Activated naive CD4-positive, alpha-beta T cell treated with anti-CD3 and anti-CD28 coated beads, Interleukin-2, amount 50 U/mL, for 72 hours (primary cell): ENCODE data around the gene CTSC. TPM values are rescaled to one million over a fixed set of nuclear protein-coding genes. Genes with fewer than 3 reads are reported as not detected.

ENCODE experiments used
- ATAC-seq, 2 donors: fragments of 150-1000 bp; cut with Tn5 transposase; 2 replicates each; pipeline ENCODE4 v1.10.0; 2021; ENCODE audit warnings: mild to moderate bottlenecking in 2 of 2, moderate library complexity in 2 of 2
- DNase-seq, 2 donors: peaks; one replicate each; pipeline ENCODE4 v3.0.0; 2021 to 2022; ENCODE audit warnings: low spot score in 2 of 2
- H3K27ac Mint-ChIP-seq, 2 donors: one replicate each; pipeline ENCODE4 v1.8.0; 2022; ENCODE audit warnings: mild to moderate bottlenecking in 2 of 2, mixed read lengths in 2 of 2
- H3K36me3 Mint-ChIP-seq, 2 donors: one replicate each; pipeline ENCODE4 v1.8.0; 2022; ENCODE audit warnings: mixed read lengths in 2 of 2
- H3K9me3 Mint-ChIP-seq, 2 donors: one replicate each; pipeline ENCODE4 v1.8.0; 2022; ENCODE audit warnings: mixed read lengths in 2 of 2
- total RNA-seq, 2 donors: library from RNA; stranded (reverse); gene quantifications; one replicate each; pipeline ENCODE4 v1.2.3, GENCODE V29; 2022

The CTSC gene
- total RNA-seq, 2 donors from 2014 or later: 46.1 to 48.1 TPM

DNA sequence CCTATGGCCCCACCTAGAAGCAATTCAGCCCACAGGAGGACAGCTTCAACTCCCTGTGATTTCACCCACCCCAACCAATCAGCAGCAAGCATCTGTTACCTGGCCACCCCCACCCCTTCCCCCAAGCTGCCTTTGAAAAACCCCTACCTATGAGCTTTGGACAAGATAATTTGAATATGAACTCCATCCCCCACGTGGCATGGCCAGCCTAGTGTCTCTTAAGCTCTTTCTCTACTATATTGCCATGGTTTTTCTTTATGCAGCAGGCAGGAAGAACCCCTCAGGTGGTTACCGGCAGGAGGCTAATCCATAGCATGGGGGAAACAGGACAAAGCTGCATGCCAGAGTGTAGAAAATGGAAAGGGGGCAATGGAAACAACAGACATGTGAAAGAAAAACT is 29.0 kb downstream of the CTSC start:
- Mint-ChIP-seq H3K9me3 (peaks cover 0 to 5% of the 10 kb centered on the region in 2 donors), H3K36me3 (peaks cover 30 to 41% of the 10 kb centered on the region in 2 donors), H3K27ac (peak overlapping the region in 1 of 2 donors; percentile 30)
- DNase-seq (no peak), ATAC-seq (no peak)

DNA sequence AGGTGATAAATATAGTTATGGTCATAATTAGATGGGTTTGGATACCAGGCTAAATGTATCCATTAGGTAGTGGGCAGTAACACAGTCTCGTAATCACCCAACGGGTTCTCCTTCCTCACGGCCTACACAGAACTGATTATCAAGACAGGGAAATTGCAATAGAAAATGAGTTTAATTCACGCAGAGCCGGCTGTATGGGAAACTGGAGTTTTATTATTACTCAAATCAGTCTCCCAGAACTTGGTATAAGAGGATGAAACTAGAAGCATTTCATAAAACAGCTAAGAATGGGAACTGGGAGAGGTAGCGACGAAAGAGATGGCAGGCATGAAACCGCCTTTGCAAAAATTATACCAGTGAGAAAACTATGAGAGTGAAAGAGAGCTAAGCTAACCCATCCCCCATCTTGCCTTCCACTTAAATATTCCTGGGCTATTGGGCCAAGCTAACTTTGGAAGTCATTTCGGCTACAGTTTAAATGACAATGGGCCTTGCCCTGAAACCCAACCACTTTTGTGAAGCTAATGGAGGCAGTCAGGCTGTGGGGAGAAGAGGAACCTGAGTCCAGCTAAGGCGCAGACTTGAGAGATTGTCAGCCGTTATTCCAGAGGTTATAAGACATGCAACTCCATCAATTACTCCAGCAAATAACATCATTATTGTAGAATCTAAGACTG is 29.6 kb downstream of the CTSC start:
- Mint-ChIP-seq H3K36me3 (peaks cover 37 to 43% of the 10 kb centered on the region in 2 donors), H3K9me3 (peaks cover 0 to 5% of the 10 kb centered on the region in 2 donors), H3K27ac (no peak overlapping the region)
- no peak for DNase-seq
- ATAC-seq: no peak

DNA sequence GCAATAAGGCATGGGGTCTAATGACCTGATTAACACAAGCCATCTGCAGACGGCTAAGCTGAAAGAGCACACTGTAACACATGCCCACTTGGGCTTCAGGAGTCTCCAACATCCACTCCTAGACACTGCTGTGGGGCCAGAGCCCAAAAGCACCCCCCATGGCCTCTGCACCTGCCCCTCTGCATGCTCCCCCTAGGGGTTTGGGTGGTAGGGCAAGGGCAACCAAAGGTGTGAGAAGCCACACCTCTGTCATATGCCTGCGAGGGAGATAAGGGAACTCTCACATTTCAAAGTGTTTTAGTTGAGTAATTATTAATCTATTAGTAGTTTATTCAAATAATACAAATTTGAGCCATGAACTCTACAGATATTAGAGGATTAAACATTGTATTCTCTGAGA is 30.8 kb downstream of the CTSC start:
- H3K27ac Mint-ChIP-seq: no peak overlapping the region
- ATAC-seq: no peak
- DNase-seq: no peak
- peaks cover 37 to 43% of the 10 kb centered on the region in 2 donors for H3K36me3 Mint-ChIP-seq
- peaks cover 0 to 5% of the 10 kb centered on the region in 2 donors for H3K9me3 Mint-ChIP-seq

DNA sequence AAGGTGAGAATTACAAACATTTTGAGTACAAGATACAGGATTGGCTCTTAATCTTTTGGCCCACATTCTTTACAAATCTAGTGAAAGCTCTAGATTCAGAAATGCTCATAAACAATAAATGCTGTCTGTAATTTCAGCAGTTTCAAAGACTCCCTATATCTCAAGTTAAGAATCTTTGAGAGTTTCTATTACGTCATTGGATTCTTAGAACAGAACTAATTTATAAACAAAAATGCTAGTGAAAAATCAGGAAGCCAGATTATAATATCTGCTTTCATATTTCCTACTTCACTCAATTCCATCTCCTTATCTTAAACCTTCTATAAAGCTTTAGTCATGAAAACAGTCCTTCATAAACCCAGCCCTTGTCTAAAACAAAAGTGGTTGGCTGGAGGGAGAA is 32.1 kb downstream of the CTSC start:
- no peak for ATAC-seq
- no peak for DNase-seq
- Mint-ChIP-seq H3K9me3 (peaks cover 0 to 5% of the 10 kb centered on the region in 2 donors), H3K27ac (no peak overlapping the region), H3K36me3 (peaks cover 41 to 55% of the 10 kb centered on the region in 2 donors)

DNA sequence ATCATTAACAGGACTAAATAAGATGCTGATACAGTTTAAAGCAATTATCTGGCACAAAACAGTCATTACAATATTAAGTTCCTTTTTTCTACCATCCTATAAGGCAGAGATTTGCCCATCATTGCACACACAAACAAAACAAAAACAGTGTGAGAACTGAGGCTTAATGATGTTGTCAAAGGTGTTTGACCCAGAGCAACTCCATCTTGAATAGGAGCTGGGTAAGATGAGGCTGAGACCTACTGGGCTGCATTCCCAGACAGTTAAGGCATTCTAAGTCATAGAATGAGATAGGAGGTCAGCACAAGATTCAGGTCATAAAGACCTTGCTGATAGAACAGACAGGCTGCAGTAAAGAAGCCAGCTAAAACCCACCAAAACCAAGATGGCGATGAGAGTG is 33.2 kb downstream of the CTSC start:
- H3K27ac Mint-ChIP-seq: no peak overlapping the region
- DNase-seq: no peak
- no peak for ATAC-seq
- peaks cover 41 to 57% of the 10 kb centered on the region in 2 donors for H3K36me3 Mint-ChIP-seq
- peaks cover 0 to 5% of the 10 kb centered on the region in 2 donors for H3K9me3 Mint-ChIP-seq

DNA sequence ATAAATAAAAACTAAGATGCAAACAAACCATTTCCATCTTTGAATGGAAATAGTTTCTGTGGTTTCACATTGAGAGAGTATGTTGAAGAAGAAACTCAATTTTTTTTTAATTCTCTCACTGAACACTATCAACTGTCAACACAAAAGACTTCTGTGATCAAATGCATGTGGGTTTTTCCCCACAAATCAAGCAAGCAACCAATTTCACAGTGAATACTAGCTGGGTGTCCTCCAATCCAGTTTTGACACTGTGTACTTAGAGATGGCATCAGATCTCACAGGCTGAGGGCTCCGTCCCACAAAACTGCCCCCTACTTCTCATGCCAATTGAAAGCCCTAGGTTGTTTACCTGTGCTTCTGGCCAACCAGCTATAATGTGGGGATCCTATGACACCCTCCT is 34.5 kb downstream of the CTSC start:
- H3K27ac Mint-ChIP-seq: peak overlapping the region in 1 of 2 donors; percentile 7

DNA sequence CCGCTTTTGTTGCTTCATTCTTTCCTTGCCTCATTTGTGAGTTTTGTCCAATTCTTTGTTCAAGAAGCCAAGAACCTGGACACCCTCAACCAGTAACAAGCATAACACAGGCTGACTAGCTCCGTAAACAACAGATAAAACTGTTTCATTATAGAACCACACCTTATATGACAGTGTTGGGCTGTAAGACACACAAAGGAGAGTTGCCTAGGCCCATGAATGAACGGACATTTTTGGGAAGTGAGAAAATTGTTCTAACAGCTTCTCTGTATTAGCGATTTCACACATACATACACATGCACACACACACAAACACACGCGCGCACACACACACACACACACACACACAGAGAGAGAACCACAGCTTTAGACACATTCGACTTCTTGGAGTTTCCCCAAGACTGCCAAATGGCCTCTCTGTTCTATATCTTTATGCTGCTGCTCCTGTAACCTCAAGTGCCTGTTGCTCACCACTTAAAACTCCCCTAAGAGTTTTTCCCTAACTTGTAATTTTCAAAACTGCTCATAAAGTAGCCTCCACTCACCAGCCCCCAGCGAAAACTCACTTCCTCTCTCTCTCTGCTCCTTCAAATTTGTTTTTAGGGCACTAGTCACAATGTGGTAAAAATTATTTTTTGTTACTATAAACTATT is 35.9 kb downstream of the CTSC start:
- DNase-seq (no peak), ATAC-seq (peak; percentile 36 to 65)
- peaks cover 39 to 46% of the 10 kb centered on the region in 2 donors for H3K36me3 Mint-ChIP-seq
- no peaks in the 10 kb centered on the region for H3K9me3 Mint-ChIP-seq
- peak overlapping the region; percentile 9 for H3K27ac Mint-ChIP-seq

More for the DNA sequence above, 34.5 kb downstream of the CTSC start:
- H3K9me3 Mint-ChIP-seq: peaks cover 0 to 5% of the 10 kb centered on the region in 2 donors
- DNase-seq (no peak), ATAC-seq (peak in 1 of 2 donors; percentile 29)
- H3K36me3 Mint-ChIP-seq: peaks cover 46 to 50% of the 10 kb centered on the region in 2 donors

DNA sequence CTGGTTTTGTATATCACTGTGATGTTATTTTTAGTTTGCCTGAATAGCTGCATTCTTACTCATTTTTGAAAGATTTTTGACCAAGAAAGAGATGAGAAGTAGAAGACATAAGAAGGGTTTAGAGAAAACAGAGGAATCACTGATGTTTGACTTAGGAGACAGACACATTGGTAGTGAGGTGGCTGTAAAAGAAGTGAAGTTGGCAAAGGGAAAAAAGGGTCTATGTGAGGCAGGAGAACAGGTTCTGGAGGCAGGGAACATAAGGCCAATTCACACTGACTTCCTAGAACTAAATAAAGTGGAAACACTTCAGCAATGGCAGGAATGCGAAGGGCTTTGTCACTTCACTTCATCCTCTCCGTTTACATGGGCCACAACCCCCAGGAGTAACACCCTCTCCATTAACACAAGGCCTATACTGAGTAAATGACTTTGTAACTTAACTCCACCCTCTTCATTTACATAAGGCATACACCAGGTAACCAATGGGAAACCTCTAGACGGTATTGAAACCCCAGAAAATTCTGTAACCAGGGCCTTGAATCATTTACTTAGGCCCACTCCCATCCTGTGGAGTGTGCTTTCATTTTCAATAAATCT is 36.5 kb downstream of the CTSC start:
- Mint-ChIP-seq H3K9me3 (no peaks in the 10 kb centered on the region), H3K36me3 (peaks cover 33 to 42% of the 10 kb centered on the region in 2 donors), H3K27ac (peak overlapping the region; percentile 9 to 48)
- peak; percentile 56 to 64 for ATAC-seq
- no peak for DNase-seq

DNA sequence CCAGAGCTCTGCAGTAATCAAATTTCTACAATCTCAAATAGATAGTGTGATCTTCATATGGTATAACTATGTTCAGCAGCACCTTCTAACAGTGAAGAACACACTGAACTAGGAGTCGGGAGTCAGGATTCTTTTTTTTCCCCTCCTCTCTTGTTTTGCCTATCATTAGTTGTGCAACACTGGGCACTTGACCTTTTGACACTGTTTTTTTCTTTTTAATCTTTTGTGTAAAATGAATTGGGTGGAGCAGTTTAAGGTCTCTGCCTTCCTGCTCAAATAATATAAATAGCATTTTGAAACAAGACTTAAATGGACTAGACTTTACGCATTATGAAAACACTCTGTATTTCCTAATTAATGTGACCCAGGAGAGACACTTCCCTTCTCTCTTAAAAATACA is 39.7 kb downstream of the CTSC start:
- Mint-ChIP-seq H3K36me3 (peaks cover 27 to 48% of the 10 kb centered on the region in 2 donors), H3K27ac (peak overlapping the region in 1 of 2 donors; percentile 18), H3K9me3 (no peaks in the 10 kb centered on the region)
- no peak for ATAC-seq
- no peak for DNase-seq

DNA sequence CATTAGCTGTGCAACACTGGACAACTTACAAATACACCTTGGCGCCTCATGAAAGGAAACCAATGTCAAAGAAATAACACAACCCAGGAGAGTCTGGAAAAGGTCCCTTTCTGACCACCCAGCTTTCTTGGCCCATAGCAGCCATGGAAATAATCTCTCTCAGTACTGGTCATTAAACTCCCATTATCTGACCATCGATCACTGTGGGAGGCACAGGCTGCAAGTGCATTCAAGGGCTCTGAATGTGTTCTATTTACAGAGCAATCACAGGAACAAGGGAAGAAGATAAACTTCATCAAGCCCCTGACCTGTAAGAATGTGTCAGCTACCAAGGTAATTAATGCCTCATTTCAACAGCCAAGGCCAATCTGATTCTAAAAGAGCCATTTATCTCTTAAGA is 40.1 kb downstream of the CTSC start:
- Mint-ChIP-seq H3K36me3 (peaks cover 27 to 48% of the 10 kb centered on the region in 2 donors), H3K9me3 (no peaks in the 10 kb centered on the region), H3K27ac (no peak overlapping the region)
- DNase-seq (no peak), ATAC-seq (no peak)

DNA sequence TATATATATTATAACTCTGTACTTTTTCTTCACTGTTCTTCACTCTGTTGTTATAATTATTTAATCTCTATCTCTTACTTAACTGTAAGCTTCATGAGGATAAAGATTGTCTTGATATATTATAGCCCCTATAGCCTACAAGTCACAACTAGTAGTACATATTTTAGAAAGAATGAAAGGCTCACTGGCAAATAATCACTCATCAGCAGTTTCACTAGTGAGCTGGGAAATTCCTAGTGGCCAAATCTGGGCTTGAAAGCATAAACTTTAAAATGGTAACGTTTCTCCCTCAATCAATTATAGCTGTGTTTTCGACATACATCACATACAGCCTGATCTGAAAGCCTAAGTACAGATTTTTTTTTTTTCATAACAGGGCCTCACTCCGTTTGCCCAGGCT is 42.5 kb downstream of the CTSC start:
- H3K27ac Mint-ChIP-seq: no peak overlapping the region
- H3K9me3 Mint-ChIP-seq: no peaks in the 10 kb centered on the region
- ATAC-seq: no peak
- DNase-seq: no peak
- H3K36me3 Mint-ChIP-seq: peaks cover 17 to 36% of the 10 kb centered on the region in 2 donors

DNA sequence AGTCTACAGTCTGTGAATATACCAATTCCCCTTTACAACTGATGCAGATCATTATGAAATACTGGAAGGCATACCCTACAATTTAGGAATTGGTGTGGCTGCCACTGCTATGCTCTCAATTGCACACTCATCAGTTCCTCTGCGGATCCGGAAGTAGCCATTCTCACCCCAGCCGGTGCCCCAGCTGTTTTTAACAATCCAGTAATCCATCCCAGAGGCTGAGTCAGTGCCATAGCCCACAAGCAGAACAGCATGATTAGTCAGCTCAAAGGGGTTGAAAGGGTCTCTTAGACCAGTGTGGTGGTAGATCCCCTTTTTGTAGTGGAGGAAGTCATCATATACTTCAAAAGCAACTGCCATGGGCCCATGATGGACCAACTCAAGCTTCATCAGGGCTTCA is 43.6 kb downstream of the CTSC start:
- ATAC-seq (no peak), DNase-seq (no peak)
- peaks cover 12 to 31% of the 10 kb centered on the region in 2 donors for H3K36me3 Mint-ChIP-seq
- H3K27ac Mint-ChIP-seq: no peak overlapping the region
- H3K9me3 Mint-ChIP-seq: no peaks in the 10 kb centered on the region

DNA sequence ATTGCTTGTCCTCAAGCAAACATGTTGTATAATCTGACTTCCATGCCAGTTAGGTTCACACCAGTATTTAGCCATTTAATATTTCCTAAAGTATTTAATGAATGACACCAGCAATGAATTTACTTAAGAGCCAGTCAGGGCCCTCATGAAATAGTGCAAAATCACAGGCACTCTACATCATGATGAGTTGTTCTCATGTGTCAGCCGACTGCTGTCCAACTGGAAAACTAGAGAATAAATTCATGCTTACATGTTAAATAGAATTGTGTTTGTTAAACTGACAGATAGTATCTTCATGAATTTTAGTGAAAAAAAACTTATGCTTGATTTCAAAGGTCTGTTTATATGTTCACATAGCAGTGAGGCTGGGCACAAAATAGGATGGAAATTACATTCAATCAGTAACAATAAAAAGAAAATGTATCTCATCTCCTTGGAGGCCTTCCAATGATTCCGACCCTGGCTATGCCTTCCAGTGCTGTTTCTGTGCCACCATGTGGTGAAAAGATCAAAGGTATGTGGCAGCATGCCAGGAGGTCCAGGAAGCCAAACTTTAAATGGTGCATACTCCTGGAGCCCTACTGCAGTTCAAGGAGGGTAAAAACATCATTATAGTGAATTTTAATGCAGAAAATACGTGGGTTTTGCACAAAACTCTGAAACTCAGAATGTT is 45.2 kb downstream of the CTSC start:
- ATAC-seq (no peak), DNase-seq (no peak)
- no peaks in the 10 kb centered on the region for H3K9me3 Mint-ChIP-seq
- H3K36me3 Mint-ChIP-seq: peaks cover 19 to 38% of the 10 kb centered on the region in 2 donors
- no peak overlapping the region for H3K27ac Mint-ChIP-seq

DNA sequence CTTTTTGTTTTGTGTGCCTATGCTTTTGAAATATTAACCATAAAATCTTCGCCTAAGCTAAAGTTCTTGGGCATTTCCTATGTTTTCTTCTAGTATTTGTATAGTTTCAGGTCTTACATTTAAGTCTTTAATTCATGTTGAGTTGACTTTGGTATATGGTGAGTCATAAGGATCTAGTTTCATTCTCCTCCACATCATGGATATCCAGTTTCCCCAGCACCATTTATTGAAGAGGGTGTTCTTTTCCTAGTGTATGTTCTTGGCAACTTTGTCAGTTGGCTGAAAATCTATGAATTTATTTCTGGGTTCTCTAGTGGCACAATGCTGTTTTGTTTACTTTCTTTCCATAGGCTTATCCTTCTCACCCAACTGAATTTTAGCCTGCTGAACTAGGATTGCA is 49.0 kb downstream of the CTSC start:
- DNase-seq (no peak), ATAC-seq (no peak)
- H3K27ac Mint-ChIP-seq: no peak overlapping the region
- peaks cover 7 to 12% of the 10 kb centered on the region in 2 donors for H3K36me3 Mint-ChIP-seq
- H3K9me3 Mint-ChIP-seq: no peaks in the 10 kb centered on the region

DNA sequence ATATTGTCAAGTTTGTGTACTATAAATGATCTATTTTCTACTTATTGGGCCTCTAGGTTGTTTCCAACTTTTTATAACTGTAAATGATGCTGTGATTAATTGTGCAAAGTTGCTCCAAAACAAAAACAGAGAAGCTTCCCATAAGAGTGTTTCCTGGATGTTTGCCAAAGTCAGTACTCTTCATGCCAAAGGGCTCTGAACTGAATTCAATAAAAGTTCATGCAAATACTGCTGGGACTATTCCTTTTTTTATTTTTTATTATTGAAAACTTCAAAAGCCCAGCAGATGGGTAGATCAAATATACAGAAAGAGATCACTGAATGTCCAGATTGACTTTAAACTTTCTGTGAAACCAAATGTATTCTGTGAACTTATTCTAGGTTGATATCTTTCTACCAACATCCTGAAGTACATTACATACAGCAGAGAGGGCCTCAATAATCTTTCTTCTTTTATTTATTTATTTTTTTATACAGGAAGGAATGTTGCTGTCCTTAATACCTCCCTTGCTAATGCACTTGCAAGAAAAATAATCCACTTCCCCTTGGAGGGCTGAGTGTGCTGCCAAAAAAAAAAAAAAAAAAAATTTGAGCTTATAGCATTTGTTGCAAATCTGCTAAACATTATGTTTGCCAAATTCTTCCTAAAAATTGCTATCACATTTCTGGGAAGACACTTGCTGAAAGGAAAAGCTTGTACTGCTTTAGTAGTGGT is 53.0 kb downstream of the CTSC start:
- ATAC-seq (no peak), DNase-seq (no peak)
- Mint-ChIP-seq H3K27ac (no peak overlapping the region), H3K9me3 (no peaks in the 10 kb centered on the region), H3K36me3 (peaks cover 7 to 16% of the 10 kb centered on the region in 2 donors)

DNA sequence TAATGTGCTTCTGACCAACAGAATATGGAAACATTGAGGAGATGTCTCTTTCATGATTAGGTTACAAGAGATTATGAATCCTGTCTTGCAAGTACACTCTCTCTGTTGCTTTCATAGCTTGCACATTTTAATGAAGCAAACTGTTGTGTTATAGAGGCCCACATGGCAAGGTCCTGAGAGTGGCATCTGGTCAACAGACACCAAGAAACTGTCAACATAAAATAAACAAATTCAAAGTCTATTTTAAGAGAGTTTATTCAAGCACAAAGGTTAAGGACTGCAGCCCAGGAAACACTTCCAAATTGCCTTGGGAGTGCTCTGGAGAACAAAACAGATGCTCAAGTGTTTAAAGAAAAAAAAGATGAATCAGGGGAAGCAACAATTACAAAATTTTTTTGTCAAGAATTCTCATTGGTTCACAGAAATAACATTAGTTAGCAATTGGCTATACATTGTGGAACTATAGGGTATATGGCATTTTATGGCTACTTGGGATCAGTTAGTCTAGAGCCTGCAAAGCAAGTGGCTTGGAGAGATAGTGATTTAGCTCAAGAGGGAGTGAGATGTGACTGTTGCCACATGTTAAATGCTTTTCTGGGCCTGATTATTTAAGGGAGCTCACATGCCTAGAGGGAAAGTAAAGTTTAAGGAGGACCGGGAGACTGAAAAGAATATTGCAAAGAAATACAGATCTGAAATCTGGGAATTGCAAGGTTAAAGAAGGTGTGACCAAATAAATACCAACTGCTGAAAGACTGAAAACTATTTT is 54.6 kb downstream of the CTSC start:
- Mint-ChIP-seq H3K36me3 (peaks cover 0 to 8% of the 10 kb centered on the region in 2 donors), H3K27ac (peak overlapping the region in 1 of 2 donors; percentile 13), H3K9me3 (no peaks in the 10 kb centered on the region)
- ATAC-seq: no peak
- no peak for DNase-seq
